Colonic mucosa (tissue), 4 donors: ENCODE data around the gene TTC31. TPM values are rescaled to one million over a fixed set of nuclear protein-coding genes. Genes with fewer than 3 reads are reported as not detected.

Source experiments
- DNase-seq: peaks from one replicate; pipeline ENCODE4 v3.0.0-alpha.2; 2020
- H3K27ac ChIP-seq: fragments of 200-600 bp; one replicate; pipeline ENCODE4 v1.8.0; 2021
- H3K27me3 ChIP-seq: fragments of 200-600 bp; one replicate; pipeline ENCODE4 v1.8.0; 2021
- H3K36me3 ChIP-seq: fragments of 200-600 bp; one replicate; pipeline ENCODE4 v1.8.0; 2021
- H3K4me1 ChIP-seq: fragments of 200-600 bp; one replicate; pipeline ENCODE4 v1.8.0; 2021; ENCODE audit warnings: mild to moderate bottlenecking
- H3K4me3 ChIP-seq: fragments of 200-600 bp; one replicate; pipeline ENCODE4 v1.8.0; 2021
- H3K9ac ChIP-seq, 2 donors: one replicate each; pipeline ENCODE4 v1.7.0; 2013; ENCODE audit warnings: control low read depth in 2 of 2, low read depth in 2 of 2, low read length in 2 of 2
- H3K9me3 ChIP-seq: fragments of 200-600 bp; one replicate; pipeline ENCODE4 v1.8.0; 2021
- CTCF ChIP-seq: fragments of 200-600 bp; IDR thresholded peaks from one replicate; pipeline ENCODE4 v1.8.0; 2022; ENCODE audit warnings: antibody characterized with exemption, mild to moderate bottlenecking
- intact Hi-C: fragments of 100-400 bp; cut with DNase I; formaldehyde crosslinking; loops from one replicate; pipeline ENCODE4 v1.14.1; 2022
- total RNA-seq, 2 donors: library from RNA; stranded (reverse); fragmentation: NEBNext Ultra II Directional in 1 of 2; extraction: Animal tissue kit (Norgen Biotek cat#: 25700) in 1 of 2; gene quantifications; one replicate each; pipeline ENCODE4 v1.2.1, GENCODE V29; 2021
- donor health status: healthy.
- donor health status: DM: no; HTN: no; CAD: no.
- donor health status: DM: no; HTN: no; CAD: no.

The TTC31 gene
- total RNA-seq, 2 donors from 2014 or later, result 23.3 to 25.2 TPM

DNA sequence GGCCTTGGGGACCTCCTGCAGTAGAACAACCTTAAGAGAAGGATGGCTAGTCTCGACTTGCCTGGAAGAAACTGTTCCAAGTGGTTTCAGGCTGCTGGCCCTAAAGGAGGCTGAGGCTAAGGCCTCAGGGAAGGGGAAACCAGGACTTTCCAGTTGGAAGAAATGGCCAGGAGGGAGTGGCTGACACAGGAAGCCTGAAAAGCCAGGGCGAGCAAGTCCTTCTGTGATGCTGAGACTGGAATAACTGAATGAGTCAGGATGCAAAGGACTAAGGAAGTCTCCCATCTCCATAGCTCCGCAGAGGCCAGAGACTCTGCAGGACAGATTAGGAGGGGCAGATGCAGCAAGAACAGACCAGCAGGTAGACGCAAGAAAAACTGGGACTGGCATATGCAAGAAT, 54.3 kb downstream of the TTC31 start:
- no peak overlapping the region for H3K27ac ChIP-seq
- TF ChIP-seq CTCF, result no peak
- intact Hi-C loops, result no loop called here
- no peak overlapping the region for H3K4me3 ChIP-seq
- no peaks in the 10 kb centered on the region for H3K36me3 ChIP-seq
- no peaks in the 10 kb centered on the region for H3K9me3 ChIP-seq
- H3K27me3 ChIP-seq, result no peaks in the 10 kb centered on the region
- no peaks in the 10 kb centered on the region for H3K4me1 ChIP-seq
- no peak overlapping the region for H3K9ac ChIP-seq
- no peak for DNase-seq

GRCh38 chr2:74538881-74539339, 56.0 kb downstream of the TTC31 start:
- Histone ChIP-seq H3K9ac (no peak overlapping the region), H3K27me3 (no peaks in the 10 kb centered on the region), H3K9me3 (no peaks in the 10 kb centered on the region), H3K27ac (no peak overlapping the region), H3K36me3 (no peaks in the 10 kb centered on the region), H3K4me3 (no peak overlapping the region), H3K4me1 (no peaks in the 10 kb centered on the region)
- intact Hi-C loops, result no loop called here
- DNase-seq, result no peak
- no peak for TF ChIP-seq CTCF

GRCh38 chr2:74540291-74540690, 57.4 kb downstream of the TTC31 start:
- Histone ChIP-seq H3K9me3 (no peaks in the 10 kb centered on the region), H3K4me3 (no peak overlapping the region), H3K4me1 (no peaks in the 10 kb centered on the region), H3K36me3 (no peaks in the 10 kb centered on the region), H3K9ac (no peak overlapping the region), H3K27me3 (no peaks in the 10 kb centered on the region), H3K27ac (no peak overlapping the region)
- DNase-seq, result no peak
- intact Hi-C loops, result no loop called here
- TF ChIP-seq CTCF, result no peak

- intact Hi-C loops, result no loop called here
- no peak for TF ChIP-seq CTCF
Observed at GRCh38 chr2:74542978-74543377, 60.1 kb downstream of the TTC31 start.

More at GRCh38 chr2:74542978-74543377, 60.1 kb downstream of the TTC31 start:
- Histone ChIP-seq H3K9me3 (no peaks in the 10 kb centered on the region), H3K27me3 (no peaks in the 10 kb centered on the region), H3K4me1 (no peaks in the 10 kb centered on the region), H3K27ac (no peak overlapping the region), H3K36me3 (no peaks in the 10 kb centered on the region), H3K9ac (no peak overlapping the region), H3K4me3 (no peak overlapping the region)
- DNase-seq, result no peak

Other genes with a start within 250 kb of the TTC31 start
- 1 to 10 TPM in 1 of 2 donors, under 1 TPM in 1; 0.45 to 2.8 TPM for gene SLC4A5, start 139.7 kb upstream of the TTC31 start, total RNA-seq
- 100 to 1,000 TPM; 111 to 114 TPM for gene DCTN1, start 102.8 kb upstream of the TTC31 start, total RNA-seq
- 1 to 10 TPM in 1 of 2 donors, under 1 TPM in 1; 0.62 to 1.1 TPM for gene C2orf81, start 61.5 kb upstream of the TTC31 start, total RNA-seq
- gene WDR54, start 61.4 kb upstream of the TTC31 start, total RNA-seq, result 1 to 10 TPM; 7.5 to 9.0 TPM
- gene RTKN, start 41.1 kb upstream of the TTC31 start, total RNA-seq, result 10 to 100 TPM; 51.4 to 89.9 TPM
- gene INO80B, start 28.0 kb upstream of the TTC31 start, total RNA-seq, result 10 to 100 TPM; 18.2 to 23.9 TPM
- gene WBP1, start 24.6 kb upstream of the TTC31 start, total RNA-seq, result 10 to 100 TPM; 47.6 to 48.3 TPM
- gene MOGS, start 17.7 kb upstream of the TTC31 start, total RNA-seq, result 10 to 100 TPM; 42.4 to 86.2 TPM
- 10 to 100 TPM; 64.6 to 90.3 TPM for gene MRPL53, start 10.4 kb upstream of the TTC31 start, total RNA-seq
- gene CCDC142, start 83 bp upstream of the TTC31 start, total RNA-seq, result 10 to 100 TPM; 14.5 to 28.3 TPM
- under 1 TPM; 0.50 to 0.99 TPM for gene LBX2, start 16.5 kb downstream of the TTC31 start, total RNA-seq
- gene PCGF1, start 24.6 kb downstream of the TTC31 start, total RNA-seq, result 10 to 100 TPM; 16.1 to 19.9 TPM
- under 1 TPM; 0.12 to 0.40 TPM for gene TLX2, start 31.4 kb downstream of the TTC31 start, total RNA-seq
- 10 to 100 TPM; 34.2 to 36.8 TPM for gene DQX1, start 43.1 kb downstream of the TTC31 start, total RNA-seq
- 100 to 1,000 TPM; 107 to 212 TPM for gene AUP1, start 46.6 kb downstream of the TTC31 start, total RNA-seq
- 10 to 100 TPM; 26.3 to 41.5 TPM for gene HTRA2, start 46.9 kb downstream of the TTC31 start, total RNA-seq
- 1 to 10 TPM; 2.9 to 4.7 TPM for gene LOXL3, start 70.9 kb downstream of the TTC31 start, total RNA-seq
- 10 to 100 TPM; 20.9 to 26.5 TPM for gene DOK1, start 71.6 kb downstream of the TTC31 start, total RNA-seq
- under 1 TPM in 1 of 2 donors, not detected in 1; 0.35 TPM for gene M1AP, start 165.2 kb downstream of the TTC31 start, total RNA-seq
- gene SEMA4F, start 171.2 kb downstream of the TTC31 start, total RNA-seq, result 1 to 10 TPM; 4.4 to 5.5 TPM